HG03575 (cell line): ENCODE data around the gene CDC7.
"Not testable (repeated sequence)": the region's sequence is repeated elsewhere in the genome, so short reads cannot be mapped to it uniquely, and the experiment has no call there.

Source experiments
- ATAC-seq: cut with Tn5 transposase; IDR thresholded peaks from one replicate; pipeline ENCODE4 v1.9.1; 2021; ENCODE audit not compliant: unreplicated experiment, insufficient number of reproducible peaks, low FRiP score; ENCODE audit errors: extremely low read depth

Gene CDC7

DNA sequence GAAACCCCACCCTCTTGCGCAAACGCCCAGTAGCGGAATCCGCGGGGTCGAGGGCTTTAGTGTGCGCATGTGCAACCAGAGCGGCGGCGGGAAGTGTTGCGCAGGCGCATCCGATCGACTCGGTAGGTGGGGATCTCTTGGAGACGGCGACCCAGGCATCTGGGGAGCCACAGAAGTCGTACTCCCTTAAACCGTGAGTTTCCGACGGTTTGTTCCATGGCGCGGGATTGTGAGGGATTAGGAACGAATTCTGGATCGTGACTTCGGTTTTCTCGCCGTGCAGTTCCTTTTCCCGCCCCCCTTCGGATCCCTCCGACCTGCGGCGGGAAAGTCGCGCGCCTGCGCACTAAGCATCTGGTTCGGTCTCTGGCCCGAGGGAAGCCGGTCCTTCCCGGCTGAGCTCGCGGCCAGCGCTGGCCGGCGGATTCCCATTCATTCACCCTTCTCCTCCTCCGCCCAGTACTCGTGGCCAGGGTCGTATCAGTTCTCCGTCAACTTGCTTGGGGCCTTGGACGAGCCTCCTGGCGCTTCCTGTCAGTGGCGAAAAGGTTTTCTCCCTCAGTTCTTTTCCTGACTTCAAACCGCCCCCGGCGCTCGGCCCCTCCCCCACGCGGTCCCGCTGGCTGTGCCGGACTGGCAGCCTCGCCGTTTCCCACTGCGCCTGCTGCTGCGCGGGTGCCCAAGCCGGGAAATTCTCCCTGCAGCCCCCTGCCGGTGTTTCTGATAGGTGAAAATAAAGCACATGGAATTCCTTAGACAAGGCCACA, at the start of gene CDC7:
Gene CDC7 (plus strand): TSS at position 96 of the 767 bp plus-strand sequence. CDS start 866 bp downstream, outside the sequence.
- ATAC-seq: peak; percentile 47

DNA sequence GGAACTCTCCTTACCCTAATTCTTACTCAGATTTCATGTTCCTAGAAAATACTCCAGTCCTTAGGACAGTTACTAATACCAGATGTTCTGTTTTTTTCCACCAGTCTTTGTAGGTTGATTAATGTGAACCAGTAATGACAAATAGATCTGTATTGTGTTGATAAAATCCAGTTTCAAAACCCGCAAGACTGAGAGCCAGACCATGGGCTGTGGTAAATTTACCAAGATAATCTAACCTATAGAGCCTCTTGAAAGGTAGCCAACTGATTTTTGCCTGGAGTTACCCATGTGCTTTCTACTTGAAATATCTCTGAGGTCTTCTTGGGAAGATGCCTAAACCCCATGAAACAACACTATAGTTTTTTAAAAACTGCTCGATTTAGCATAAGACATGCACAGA, 46.5 kb upstream of the CDC7 start:
- no peak for ATAC-seq

GRCh38 chr1:91455334-91455733, 45.3 kb upstream of the CDC7 start:
- no peak for ATAC-seq

- no peak for ATAC-seq
Measured at GRCh38 chr1:91455896-91456295, 44.8 kb upstream of the CDC7 start.

DNA sequence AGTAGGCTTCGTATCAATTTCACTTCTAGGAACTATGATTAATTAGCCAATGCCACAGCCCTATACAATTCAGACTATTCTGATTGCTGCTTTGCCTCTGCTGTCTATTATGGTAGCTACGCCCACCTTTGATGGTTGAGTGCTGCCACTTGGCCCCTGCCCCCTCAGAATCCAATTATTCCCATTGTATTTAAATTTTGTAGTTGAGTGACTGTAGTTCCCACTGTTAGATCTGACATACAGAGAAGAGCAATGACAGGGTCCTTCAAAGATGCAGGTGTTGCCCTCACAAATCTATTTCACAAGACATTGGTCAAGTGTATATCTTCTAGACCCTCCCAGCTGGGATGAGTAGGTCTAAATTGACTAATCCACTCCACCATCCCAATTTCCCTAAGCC, 35.3 kb upstream of the CDC7 start:
- ATAC-seq: not testable (repeated sequence)

DNA sequence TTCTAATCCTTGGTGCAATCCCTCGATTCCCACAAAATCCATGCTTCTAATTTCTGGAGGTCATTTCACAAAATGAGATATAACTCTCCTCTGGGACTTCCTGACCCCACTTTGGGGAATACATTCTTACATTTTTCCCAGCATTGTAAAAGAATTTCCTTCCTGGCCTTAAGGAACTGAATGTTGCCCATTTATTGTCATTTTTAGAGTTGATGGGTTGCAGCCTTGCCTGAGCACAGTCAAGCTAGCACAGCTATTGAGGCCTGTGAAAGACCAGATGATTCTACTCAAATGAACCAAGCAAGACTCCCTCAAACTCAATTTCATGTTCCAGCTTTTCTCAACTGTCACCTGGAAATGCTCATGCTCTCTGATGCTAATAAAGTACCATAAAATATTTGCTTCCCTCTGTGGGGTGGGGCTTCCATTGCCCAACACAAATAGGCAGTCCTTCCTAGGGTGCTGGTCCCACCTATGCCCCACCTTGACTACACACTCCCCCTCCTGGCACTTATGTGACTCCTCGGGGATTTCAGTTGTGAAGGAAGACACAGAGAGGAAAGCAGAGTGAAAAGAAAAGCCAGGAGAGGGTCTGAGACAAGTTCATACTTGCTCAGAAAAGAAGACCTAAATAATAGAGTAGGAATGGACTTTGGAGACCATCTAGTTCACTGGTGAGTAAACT, 24.0 kb upstream of the CDC7 start:
- no peak for ATAC-seq

- ATAC-seq: no peak
Measured at GRCh38 chr1:91487469-91487868, 13.2 kb upstream of the CDC7 start.

DNA sequence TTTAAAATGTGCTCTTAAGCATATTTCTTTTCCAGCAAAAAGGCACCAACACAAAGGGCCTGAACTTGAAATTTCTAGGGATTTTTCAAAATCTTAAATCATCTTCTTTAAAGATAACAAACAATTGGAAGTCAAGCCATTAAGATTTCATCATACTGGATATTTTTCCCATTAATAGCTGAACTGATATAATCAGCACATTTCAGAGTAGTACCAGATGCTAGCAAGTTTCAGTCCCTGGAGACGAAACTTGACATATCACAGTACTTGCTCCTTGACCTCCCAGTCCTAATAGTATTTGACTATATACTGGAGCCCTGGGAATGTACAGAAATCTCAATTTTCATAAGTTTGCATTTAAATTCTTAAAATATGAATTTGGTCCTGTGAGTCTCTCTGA, 10.2 kb upstream of the CDC7 start:
- no peak for ATAC-seq

- no peak for ATAC-seq
Measured at GRCh38 chr1:91498035-91498434, 2.6 kb upstream of the CDC7 start.

GRCh38 chr1:91498498-91499245, 2.0 kb upstream of the CDC7 start:
- no peak for ATAC-seq

DNA sequence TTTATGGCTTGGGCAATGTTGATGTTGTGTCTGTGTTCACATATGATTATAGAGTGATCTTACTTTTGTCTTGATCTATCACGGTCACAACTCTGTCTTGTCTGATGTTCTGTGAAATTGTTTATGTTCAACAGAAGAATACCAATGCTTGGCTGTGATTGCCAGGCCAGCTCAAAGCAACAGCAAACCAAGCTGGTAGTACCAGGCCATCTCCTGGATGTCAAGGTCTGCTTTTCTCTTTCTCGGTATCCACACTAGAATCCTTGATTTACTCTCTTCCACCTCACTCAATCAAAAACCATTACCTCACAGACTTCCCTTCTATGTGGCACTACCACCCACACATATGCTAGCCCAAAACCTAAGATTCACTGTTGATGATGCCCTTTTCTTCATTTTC, 1.3 kb upstream of the CDC7 start:
- ATAC-seq: no peak

GRCh38 chr1:91499904-91500755, 521 bp upstream of the CDC7 start:
- no peak for ATAC-seq

- ATAC-seq: no peak
Measured at GRCh38 chr1:91501523-91501851, 836 bp downstream of the CDC7 start.

GRCh38 chr1:91501971-91502671, 1.5 kb downstream of the CDC7 start:
- ATAC-seq: no peak

- no peak for ATAC-seq
Measured at GRCh38 chr1:91502672-91503184, 2.1 kb downstream of the CDC7 start.

- ATAC-seq: no peak
Measured at GRCh38 chr1:91503332-91503900, 2.8 kb downstream of the CDC7 start.

DNA sequence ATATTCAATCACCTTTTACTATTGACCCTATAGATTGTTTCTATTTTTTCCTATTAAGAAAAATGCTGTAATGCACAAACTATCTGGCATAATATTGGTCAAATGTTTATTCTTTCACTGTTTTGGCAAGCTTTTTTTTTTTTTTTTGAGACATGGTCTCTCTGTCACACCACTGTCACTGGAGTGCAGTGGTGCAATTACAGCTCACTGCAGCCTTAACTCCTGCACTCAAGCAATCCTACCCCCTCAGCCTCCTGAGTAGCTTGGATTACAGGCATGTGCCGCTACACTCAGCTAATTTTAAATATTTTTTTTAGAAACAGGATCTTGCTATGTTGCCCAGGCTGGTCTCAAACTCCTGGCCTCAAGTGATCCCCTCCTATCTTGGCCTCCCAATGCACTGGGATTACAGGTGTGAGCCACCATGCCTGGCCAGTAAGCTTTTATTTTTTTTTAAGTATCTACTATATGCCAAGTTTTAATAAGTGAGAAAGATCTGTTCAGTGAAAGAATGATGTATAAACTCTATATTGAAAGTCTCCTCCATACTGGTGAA, 3.4 kb downstream of the CDC7 start:
- no peak for ATAC-seq

DNA sequence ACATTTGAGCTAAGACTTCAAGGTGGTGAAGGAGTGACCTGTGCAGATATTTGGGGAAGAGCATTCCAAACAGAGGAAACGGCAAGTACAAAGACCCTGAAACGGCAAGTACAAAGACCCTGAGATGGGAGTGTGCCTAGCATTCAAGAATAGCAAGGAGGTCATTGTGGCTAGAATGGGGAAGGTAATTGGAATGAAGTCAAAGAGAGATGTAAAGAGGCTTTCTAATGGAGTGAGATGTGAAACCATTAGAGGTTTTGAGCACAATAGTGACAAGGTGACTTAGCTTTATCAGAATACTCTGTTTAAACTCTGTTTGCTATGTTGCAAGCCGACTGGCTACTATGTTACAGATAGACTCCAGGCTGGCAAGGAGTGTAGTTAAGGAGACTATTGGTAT, 4.4 kb downstream of the CDC7 start:
- ATAC-seq: no peak
